SK-N-SH (cell line): Measurements from ENCODE around the gene NAV2.

Experiments used
- CHD2 ChIP-seq: fragments of 150-350 bp; IDR thresholded peaks from 2 replicates; pipeline ENCODE4 v1.6.1; 2018; ENCODE audit warnings: low read length; ENCODE audit not compliant: partially characterized antibody
- GATA2 ChIP-seq: sonication (generic); formaldehyde crosslinking; IDR thresholded peaks from 2 replicates; pipeline ENCODE4 v1.5.0; 2020; ENCODE audit warnings: mild to moderate bottlenecking, missing genetic modification reagents
- JUND ChIP-seq: IDR thresholded peaks from 2 replicates; pipeline ENCODE4 v1.4.0; 2012
- NFIC ChIP-seq: IDR thresholded peaks from 2 replicates; pipeline ENCODE4 v1.4.0; 2012; ENCODE audit warnings: borderline replicate concordance
- NRF1 ChIP-seq: IDR thresholded peaks from 2 replicates; pipeline ENCODE4 v1.6.1; 2012; ENCODE audit warnings: low read depth, mild to moderate bottlenecking, low read length
- RAD21 ChIP-seq: IDR thresholded peaks from 2 replicates; pipeline ENCODE4 v1.6.1; 2012; ENCODE audit warnings: mild to moderate bottlenecking, low read length
- RCOR1 ChIP-seq: fragments of 150-350 bp; IDR thresholded peaks from 2 replicates; pipeline ENCODE4 v1.6.1; 2017; ENCODE audit warnings: antibody characterized with exemption, low read length
- YY1 ChIP-seq: IDR thresholded peaks from 2 replicates; pipeline ENCODE4 v1.4.0; 2012; ENCODE audit warnings: low read depth, mild to moderate bottlenecking
- TF ChIP-seq, protein P1 (sequence below): fragments of 200-600 bp; sonication (generic); IDR thresholded peaks from 2 replicates; pipeline ENCODE4 v1.6.1; 2017; ENCODE audit warnings: antibody characterized with exemption, mild to moderate bottlenecking, moderate library complexity
- TF ChIP-seq, protein P2 (sequence below): IDR thresholded peaks from 2 replicates; pipeline ENCODE4 v1.6.1; 2012; ENCODE audit warnings: mild to moderate bottlenecking, low read depth, low read length, moderate library complexity

DNA sequence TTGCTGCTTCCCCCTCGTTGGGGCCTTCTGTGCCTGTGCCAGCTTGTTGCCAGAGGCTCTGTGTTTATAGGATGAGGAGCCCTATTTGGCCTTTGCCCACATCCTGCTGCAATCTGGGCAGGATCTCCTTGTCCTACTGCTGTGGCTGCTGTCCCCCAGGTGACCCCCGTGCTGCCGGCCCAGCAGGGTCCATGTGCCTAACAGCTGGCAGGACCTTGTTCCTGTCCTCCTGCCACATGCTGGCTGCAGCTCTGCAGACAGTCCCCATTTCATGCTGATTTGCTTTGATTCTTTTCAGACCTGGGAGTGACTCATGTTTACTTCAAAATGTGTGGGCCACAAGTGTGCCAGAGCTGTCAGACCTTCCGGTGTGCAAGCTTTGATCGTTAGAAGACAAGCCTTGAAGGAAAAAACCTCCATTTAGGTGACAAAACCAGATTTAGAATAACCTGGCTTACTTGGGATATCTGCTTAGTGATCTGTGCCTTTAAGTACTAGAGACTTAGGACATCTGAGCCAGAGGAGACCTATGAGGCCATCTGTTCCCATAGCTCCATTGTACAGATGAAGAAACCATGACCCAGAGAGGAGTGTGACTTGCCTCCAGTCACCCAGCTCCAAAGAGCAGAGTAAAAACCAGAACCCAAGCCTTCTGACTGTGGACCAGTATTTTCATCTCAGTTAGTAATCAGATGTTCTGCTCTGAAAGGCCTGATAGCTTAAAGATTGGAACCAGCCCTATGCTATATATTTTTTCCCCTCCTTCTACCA is 11.1 kb downstream of the NAV2 start:
- TF ChIP-seq NRF1: no peak
- TF ChIP-seq, protein P1, sequence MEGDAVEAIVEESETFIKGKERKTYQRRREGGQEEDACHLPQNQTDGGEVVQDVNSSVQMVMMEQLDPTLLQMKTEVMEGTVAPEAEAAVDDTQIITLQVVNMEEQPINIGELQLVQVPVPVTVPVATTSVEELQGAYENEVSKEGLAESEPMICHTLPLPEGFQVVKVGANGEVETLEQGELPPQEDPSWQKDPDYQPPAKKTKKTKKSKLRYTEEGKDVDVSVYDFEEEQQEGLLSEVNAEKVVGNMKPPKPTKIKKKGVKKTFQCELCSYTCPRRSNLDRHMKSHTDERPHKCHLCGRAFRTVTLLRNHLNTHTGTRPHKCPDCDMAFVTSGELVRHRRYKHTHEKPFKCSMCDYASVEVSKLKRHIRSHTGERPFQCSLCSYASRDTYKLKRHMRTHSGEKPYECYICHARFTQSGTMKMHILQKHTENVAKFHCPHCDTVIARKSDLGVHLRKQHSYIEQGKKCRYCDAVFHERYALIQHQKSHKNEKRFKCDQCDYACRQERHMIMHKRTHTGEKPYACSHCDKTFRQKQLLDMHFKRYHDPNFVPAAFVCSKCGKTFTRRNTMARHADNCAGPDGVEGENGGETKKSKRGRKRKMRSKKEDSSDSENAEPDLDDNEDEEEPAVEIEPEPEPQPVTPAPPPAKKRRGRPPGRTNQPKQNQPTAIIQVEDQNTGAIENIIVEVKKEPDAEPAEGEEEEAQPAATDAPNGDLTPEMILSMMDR: no peak
- TF ChIP-seq RCOR1: peak; percentile 56
- TF ChIP-seq, protein P2, sequence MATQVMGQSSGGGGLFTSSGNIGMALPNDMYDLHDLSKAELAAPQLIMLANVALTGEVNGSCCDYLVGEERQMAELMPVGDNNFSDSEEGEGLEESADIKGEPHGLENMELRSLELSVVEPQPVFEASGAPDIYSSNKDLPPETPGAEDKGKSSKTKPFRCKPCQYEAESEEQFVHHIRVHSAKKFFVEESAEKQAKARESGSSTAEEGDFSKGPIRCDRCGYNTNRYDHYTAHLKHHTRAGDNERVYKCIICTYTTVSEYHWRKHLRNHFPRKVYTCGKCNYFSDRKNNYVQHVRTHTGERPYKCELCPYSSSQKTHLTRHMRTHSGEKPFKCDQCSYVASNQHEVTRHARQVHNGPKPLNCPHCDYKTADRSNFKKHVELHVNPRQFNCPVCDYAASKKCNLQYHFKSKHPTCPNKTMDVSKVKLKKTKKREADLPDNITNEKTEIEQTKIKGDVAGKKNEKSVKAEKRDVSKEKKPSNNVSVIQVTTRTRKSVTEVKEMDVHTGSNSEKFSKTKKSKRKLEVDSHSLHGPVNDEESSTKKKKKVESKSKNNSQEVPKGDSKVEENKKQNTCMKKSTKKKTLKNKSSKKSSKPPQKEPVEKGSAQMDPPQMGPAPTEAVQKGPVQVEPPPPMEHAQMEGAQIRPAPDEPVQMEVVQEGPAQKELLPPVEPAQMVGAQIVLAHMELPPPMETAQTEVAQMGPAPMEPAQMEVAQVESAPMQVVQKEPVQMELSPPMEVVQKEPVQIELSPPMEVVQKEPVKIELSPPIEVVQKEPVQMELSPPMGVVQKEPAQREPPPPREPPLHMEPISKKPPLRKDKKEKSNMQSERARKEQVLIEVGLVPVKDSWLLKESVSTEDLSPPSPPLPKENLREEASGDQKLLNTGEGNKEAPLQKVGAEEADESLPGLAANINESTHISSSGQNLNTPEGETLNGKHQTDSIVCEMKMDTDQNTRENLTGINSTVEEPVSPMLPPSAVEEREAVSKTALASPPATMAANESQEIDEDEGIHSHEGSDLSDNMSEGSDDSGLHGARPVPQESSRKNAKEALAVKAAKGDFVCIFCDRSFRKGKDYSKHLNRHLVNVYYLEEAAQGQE: no peak
- TF ChIP-seq GATA2 (CRISPR knock-in tag): peak; percentile 97
- TF ChIP-seq YY1: no peak
- TF ChIP-seq JUND: peak; percentile 19; the same call in 1 of the 2 replicates
- no peak for TF ChIP-seq NFIC
- TF ChIP-seq CHD2: no peak
- TF ChIP-seq RAD21: peak; percentile 7; the same call in 1 of the 2 replicates
